Head of caudate nucleus (tissue), 42 donors: Measurements from ENCODE around the gene DDX10.
"Not testable (repeated sequence)": the region's sequence is repeated elsewhere in the genome, so short reads cannot be mapped to it uniquely, and the experiment has no call there.

Source experiments
- DNase-seq, 42 donors: peaks; one replicate each; pipeline versions ENCODE4 v3.0.0 to v3.0.0-alpha.2; 2020 to 2021; ENCODE audit warnings: mixed read lengths in 7 of 42
- intact Hi-C: fragments of 100-400 bp; cut with DNase I; formaldehyde crosslinking; loops from one replicate; pipeline ENCODE4 v1.15.0; 2022

Gene DDX10

DNA sequence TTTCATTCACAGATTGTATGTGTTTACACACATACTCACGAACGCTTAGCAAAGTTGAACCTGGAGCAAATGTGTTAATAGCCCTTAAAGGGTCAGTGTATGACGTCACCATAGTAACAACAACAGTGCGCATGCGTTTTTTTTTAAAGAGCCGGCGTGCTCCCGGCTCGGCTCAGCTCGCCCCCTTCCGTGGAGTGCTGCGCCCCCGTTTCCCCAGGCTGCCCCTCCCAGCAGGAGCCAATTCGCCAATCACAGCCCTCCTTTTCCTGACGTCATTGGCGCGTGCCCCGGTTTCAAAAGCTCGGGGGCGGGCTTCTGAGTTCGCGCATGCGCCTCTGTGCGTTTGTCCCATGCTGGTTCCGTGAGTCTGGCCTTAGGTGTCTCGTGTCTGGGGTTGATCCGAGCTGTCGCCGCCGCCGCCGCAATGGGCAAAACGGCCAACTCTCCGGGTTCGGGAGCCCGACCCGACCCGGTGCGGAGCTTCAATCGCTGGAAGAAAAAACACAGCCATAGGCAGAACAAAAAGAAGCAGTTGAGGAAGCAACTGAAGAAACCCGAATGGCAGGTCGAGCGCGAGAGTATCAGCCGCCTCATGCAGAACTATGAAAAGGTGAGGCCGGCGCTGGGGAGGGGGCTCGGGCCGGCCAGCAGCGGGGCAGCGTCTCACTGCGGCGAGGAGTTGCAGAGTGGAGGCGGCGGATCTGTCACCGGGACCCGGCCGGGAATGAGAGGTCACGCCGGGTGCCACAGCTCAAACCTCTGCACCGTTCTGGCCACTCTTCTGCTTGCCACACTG lies at the start of gene DDX10:
TSS of gene DDX10 (plus strand) at position 340 of the 796 bp plus-strand sequence. CDS start at position 425, 85 bp downstream.
- DNase-seq = peak; percentile 96 to 99 (median 98)
- intact Hi-C loops = loop anchor here (5.0 kb wide), 2 partner anchors 443 to 543 kb away; partner anchors contain the start of genes ACAT1, ATM and NPAT

DNA sequence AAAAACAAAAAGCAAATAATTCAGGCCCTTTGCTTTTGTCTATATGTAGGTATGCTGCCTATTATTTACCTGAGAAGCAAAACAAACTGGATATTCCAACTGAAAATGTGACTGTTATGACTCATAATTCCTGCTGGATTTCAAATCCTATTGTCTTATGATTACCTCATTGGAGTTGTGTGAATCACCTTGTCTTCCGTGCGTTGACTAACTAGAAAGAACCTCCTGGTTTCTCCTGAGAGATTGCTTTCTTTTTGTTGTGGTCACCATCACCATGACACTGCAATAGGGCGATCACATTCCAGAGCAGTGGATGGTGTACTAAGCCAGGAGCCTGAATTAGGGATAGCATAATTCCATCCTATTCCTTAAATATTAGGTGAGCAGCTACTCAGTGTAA lies 48.3 kb upstream of the DDX10 start:
- no peak for DNase-seq
- intact Hi-C loops = no loop called here

DNA sequence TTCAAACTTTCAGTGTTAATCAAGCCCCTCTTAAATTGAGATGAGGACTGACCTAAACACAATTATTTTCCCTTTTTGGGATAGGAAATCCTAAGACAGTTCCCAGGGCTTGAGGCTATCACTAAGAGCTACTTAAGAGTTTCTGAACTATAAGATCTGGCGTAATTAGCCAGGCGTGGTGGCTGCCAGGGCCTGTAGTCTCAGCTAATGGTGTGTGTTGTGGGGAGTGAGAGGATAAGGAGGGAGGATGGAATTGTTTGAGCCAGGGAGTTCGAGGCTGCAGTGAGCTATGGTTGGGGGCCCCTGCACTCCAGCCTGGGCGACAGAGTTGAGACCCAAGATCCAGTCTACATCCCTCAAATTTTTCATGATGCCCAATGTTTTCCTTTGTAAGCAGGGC lies 47.8 kb upstream of the DDX10 start:
- no peak for DNase-seq
- intact Hi-C loops = no loop called here

DNA sequence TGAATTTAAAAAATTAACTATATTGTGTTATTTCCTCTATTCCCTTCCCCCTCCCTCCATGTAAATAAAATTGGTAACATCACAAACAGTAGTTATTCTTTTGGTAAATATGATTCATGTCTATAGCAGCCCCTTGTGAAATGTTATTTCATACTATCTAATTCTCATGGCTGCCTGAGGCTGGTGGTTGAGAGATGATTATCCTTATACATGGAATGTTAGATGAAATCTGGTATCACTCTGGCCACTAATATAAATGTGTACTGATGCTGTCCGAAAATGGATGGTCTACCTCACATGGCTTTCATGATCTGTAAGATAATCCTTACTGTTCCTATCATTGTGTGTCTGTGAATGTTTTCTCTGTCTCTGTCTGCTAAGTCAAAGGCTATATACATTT lies 46.3 kb upstream of the DDX10 start:
- intact Hi-C loops = no loop called here
- DNase-seq = no peak

DNA sequence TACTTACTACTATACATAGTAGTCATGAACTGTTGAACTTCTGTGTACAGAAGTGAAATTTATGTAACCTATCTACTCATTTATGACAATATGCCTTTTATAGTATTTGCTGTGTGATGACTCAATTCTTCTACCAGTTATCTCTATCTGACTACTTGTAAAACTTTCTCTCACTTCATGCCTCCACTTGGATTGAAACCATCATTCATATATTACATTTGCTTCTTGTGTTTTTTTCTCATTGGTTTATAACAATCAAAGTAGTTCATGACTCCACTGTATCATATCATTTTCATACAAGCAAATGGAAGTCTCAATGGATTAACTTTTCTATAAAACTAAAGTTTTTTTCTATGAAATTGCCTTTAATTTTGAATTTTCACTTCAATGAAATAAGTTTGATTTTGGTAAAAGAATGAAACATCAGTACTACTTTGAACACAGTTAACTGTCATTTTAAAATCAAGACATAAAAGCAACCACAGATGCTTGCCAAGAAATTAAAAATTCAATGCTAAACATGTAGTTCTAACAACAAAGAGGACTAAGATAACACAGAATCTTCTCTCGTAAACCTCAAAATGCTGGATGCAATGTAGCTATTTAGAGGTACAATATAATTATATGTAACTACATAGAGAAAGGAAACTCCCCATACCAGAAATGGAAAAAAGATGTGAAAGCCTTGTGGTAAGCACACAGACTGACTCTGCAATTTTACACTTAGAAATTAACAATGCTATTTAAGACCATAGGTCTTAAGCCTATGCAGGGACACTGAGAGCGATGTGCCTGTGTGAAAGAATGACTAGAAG lies 43.7 kb upstream of the DDX10 start:
- DNase-seq = no peak
- intact Hi-C loops = no loop called here

DNA sequence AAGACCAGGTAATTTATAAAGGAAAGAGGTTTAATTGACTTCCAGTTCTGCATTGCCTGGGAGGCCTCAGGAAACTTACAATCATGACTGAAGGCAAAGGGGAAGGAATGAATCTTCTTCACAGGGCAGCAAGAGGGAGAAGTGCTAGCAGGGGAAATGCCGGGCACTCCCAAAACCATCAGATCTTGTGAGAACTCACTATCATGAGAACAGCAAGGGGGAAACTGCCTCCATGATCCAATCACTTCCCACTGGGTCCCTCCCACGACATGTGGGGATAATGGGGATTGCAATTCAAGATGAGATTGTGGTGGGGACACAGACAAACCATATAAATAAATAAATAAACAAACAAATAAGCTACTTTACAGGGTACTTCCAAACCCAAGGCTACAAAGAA lies 42.5 kb upstream of the DDX10 start:
- no peak for DNase-seq
- intact Hi-C loops = no loop called here

GRCh38 chr11:108624196-108624925 lies 40.5 kb upstream of the DDX10 start:
- DNase-seq = no peak

DNA sequence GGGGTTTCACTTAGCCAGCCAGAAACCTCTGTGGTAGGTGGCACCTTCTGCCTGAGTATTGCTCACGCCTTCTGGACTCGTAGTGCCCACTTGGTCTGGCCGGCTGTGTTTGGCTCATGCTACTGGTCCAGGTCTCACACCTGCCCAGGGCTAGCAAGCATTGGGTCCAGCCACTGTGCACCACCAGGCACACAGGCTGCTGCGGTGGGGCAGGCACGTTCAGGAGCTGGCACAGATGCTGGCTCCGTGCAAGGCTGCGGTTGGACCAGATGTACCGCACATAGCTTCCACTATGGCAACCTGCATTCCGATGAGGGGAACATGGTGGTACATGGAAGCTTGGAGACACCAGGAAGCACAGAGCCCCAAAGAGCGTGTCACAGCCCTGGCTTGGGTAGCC lies 36.5 kb upstream of the DDX10 start:
- intact Hi-C loops = no loop called here
- no peak for DNase-seq

More at GRCh38 chr11:108624196-108624925, 40.5 kb upstream of the DDX10 start:
- intact Hi-C loops = no loop called here

GRCh38 chr11:108628812-108629211 lies 36.1 kb upstream of the DDX10 start:
- intact Hi-C loops = no loop called here
- DNase-seq = no peak

DNA sequence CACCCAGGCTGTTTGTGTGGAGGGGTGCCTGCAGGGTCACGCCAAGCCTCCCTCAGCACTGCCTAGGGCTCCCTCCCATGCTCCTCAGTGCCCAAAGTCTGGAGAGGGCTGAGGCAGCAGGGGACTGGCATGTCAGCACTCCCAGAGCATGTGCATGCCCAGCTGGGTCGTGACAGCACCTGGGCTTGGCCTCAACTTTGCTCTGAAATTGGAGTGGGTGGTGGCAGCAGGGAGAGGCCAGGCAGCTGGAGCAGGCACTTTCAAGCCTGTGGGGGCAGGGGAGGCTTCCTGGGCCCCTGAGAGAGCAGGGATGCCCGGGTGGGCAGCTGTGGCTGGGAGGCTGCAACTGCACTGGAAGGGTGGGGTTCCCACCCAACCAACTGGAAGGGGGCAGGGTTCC lies 35.6 kb upstream of the DDX10 start:
- intact Hi-C loops = no loop called here
- DNase-seq = no peak

DNA sequence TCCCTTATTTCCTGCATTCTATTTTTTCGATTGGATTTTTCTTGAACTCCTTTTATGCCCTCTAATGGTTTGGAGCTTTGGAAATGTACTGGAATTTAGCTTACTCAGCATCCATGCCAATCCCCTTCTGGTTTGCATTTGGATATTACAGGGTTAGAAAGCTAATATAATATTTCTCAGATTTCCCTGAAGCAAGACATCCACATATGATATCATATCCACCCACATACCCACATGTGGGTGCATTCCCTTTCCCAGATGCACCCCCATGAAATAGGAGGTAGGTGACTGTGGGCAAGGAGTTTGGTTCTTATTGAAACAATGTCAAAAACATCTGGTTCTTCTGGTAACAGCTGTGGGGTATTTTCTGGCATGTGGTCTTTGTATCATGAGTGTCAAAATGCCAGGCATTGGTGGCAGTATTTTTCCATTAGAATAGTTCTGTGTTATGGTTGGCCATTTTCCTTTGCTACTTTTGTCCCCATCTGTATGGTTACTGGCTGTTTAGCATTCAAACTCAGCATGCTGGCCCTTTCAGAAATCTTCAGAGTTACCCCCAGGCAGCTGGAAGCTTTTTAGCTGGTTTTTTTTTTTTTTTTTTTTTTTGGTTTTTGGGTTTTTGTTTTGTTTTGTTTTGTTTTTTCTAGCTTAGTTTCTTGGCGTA lies 32.7 kb upstream of the DDX10 start:
- DNase-seq = peak in 3 of 42 donors; percentile 7 to 41 (median 9)
- intact Hi-C loops = no loop called here

DNA sequence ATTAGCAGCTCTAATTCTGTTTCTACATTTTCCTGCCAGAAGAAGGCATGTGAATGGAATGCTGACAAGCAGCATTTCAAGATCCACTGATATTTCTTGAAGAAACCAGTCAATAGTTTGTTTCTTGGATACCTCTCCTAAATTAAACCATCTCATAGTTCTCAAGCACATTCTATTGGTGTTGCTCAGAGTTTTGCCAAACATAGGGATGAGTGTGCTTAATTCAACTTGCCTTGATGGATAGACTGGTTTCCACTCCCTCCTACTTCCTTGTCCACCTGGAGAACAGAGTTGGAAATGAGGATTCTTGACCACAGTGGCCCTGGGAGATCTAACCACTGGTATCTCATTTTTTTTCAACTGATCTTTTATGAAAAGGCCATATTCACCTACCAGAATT lies 29.8 kb upstream of the DDX10 start:
- no peak for DNase-seq
- intact Hi-C loops = no loop called here

GRCh38 chr11:108636222-108636621 lies 28.6 kb upstream of the DDX10 start:
- DNase-seq = no peak
- intact Hi-C loops = no loop called here

DNA sequence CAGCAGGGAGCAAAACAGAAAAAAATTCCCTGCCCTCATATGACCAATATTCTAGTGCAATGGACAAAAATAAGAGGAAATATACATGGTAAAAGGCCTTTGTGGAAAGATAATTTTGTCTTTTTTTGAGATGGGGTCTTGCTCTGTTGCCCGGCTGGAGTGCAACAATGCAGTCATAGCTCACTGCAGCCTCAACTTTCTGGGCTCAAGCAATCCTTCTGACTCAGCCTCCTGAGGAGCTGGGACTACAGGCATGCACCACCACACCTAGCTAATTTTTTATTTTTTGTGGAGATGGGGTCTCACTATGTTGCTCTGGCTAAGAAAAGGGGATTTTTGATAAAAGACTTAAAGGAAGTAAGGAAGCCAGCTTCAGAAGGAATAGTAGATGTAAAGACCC lies 25.7 kb upstream of the DDX10 start:
- no peak for DNase-seq
- intact Hi-C loops = no loop called here

DNA sequence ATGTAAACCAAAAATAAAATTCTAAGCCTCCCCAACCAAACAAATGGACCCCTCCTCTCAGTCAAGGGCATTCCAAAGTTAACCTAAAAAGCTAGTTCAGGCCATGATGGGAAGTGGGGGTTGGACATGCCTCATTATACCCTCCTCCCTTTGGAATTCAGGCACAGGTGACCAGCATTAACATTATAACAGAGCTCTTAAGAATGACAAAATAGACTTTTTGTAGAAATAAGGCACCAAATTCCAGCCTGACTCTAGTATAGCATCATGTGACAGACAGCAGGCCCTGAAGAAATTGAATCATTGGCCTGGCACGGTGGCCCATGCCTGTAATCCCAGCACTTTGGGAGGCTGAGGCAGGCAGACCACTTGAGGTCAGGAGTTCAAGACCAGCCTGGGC lies 23.1 kb upstream of the DDX10 start:
- intact Hi-C loops = not testable (repeated sequence)

DNA sequence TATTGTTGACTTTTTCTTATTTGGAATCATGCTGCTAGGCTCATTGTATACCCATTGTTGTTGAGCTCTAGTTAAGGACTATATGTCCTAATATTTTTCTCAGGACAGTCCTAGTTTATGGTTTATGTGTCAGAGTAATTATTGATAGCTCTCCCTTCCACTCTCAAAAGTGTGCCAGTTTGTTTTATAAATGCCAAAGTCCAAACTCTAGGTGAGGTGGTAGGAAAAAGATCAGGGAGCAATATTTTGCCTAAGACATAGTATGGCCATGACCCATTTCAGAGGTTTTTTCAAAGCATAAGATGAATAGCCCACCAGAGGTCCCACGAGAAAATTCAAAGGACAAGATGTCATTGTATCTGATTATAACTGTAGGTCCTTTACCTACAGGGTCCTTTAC lies 20.9 kb upstream of the DDX10 start:
- intact Hi-C loops = no loop called here
- DNase-seq = no peak

More for the DNA sequence above, 23.1 kb upstream of the DDX10 start:
- not testable (repeated sequence) for DNase-seq

- DNase-seq = no peak
- intact Hi-C loops = loop anchor here (5.0 kb wide), 1 partner anchor 424 kb away; the partner anchor contains the start of genes ATM and NPAT
Observed at GRCh38 chr11:108645970-108646369, 18.9 kb upstream of the DDX10 start.

- intact Hi-C loops = loop anchor here (5.0 kb wide), 1 partner anchor 425 kb away; the partner anchor contains the start of genes ATM and NPAT
- peak in 2 of 42 donors; percentile 18 to 35 for DNase-seq
Observed at GRCh38 chr11:108647387-108647700, 17.5 kb upstream of the DDX10 start.
